Ramos (cell line): ENCODE results near the gene CFAP77.
"Not testable (repeated sequence)": the region's sequence is repeated elsewhere in the genome, so short reads cannot be mapped to it uniquely, and the experiment has no call there.

Experiments used
- in situ Hi-C: fragments of 300-500 bp; cut with MboI; formaldehyde crosslinking; loops from one replicate; pipeline ENCODE4 v1.14.3; 2022; ENCODE audit warnings: low sequenced_read_pairs; ENCODE audit not compliant: unreplicated experiment

The CFAP77 gene

DNA sequence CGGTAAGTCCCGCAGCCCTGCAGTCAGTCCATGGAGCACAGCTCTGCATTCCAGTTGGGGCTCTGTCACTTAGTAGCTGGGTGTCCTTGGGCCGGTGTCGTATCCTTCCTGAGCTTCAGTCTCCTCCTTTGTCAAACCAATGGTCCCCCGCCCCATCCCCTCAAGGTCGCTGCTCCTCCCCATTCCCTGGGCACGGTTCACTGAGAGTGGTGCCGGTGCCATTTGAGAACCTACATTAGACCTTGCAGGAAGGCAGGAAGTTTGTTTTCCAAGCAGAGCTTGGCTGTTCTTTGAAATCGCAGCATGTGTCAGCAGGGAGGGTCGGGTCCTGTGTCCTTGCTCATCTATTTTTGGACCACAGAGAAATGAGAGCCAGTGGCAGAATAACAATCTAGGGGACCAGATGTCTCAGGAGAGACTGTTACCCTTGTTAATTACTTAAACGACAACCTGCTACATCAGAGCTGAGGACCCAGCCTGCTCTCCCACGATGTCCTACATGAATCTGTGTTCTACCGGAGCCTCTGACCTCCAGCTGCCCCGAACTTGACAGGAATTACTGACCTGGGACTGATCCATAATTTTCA is 150.7 kb downstream of the CFAP77 start:
- in situ Hi-C loops, result no loop called here

- in situ Hi-C loops, result no loop called here
These were observed 152.2 kb downstream of the CFAP77 start for GRCh38 chr9:132562306-132562573.

DNA sequence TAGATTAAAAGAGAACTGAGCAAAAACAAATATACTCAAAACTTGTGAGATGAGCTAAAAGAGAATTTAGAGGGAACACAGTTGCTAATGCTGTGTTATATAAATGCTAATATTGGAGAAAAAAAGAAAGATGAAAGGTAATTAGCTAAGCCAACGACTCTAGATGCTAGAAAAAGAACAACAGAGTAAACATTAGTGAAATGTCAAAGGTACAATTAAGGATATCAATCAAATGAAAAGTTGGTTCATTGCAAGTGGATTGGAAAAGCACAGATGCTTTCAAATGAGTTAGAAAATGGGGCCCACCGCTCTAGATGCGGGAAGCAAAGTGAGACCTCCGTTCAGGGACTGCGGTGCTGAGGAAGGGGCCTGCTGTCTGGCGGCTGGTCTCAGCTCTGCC is 154.5 kb downstream of the CFAP77 start:
- in situ Hi-C loops, result no loop called here

DNA sequence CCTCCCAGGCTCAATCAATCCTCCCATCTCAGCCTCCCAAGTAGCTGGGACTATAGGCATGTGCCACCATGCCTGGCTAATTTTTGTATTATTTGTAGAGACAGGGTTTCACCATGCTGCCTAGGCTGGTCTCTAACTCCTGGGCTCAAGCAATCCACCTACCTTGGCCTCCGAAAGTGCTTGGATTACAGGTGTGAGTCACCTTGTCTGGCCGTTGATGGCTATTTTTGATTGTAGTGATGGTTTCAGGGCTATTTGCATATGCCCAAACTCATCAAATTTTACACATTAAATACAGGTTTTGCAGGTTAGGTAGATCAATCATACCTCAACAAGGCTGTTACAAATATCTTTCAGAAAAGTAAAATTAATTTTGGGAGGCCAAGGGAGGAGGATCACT is 158.8 kb downstream of the CFAP77 start:
- in situ Hi-C loops, result not testable (repeated sequence)

DNA sequence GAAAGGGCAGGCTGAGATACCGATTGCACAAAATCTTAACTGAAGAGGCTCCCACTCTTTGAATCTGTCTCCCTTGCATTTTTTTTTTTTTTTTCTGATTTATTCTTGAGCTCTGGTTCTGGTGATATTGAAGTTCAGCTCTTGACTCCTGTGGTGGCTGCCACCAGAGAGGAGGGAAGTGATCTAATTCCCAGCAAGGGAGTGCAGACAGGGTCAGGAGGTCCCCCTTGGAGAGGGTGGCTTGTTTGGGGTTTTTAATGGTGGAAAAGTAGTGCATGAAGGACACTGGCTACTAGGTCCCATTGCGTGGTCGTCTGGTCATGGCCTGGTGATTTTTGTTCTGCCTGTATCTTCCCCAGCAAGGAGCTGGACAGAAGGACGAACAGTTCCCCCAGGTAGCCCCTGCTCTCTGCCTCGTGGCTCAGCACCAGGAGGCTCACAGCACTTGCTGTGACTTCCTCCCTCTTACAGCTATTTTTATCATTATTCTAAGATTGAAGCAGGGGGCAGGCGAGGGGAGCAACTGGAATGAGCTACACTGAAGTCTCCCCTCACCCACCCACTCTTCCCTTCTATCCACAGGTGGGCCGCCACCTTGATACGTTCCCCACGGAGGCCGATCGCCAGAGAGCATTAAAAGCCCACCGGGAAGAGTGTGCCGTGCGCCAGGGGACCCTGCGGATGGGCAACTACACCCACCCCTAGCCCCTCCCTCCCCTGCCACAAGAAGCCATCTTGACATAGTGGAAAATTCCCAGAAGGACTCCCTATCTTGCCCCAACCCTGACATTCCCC is 162.0 kb downstream of the CFAP77 start:
- in situ Hi-C loops, result no loop called here

- in situ Hi-C loops, result no loop called here
These were observed 162.9 kb downstream of the CFAP77 start for GRCh38 chr9:132572921-132573320.

DNA sequence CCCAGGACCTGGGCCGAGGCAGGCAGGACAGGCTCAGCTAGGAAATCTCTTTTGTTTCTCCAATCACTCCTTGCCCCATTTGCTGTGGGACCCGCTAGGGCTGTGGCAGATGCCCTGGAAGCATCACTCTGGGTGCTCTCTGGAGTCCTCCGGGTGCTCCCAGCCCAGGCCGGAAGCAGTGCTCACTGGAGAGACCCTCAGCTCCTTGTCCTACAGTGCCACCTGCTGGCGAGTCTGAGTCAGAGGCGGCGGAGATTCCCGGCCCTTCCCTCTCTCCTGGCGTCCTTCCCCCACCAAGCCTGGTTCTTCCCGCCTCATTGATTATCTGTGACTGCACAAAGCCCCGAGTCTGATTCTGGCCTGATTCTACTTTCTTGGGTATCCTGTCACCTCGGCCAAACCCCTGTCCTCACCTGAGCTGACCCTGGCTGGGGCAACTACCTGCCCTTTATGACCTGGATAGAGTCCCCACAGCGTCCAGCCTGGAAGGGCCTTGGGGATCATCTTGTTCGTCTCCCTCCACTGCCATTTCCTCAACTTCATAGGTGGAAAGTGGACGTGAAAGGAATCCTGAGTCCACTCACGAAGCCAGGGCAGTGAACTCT is 165.1 kb downstream of the CFAP77 start:
- in situ Hi-C loops, result loop anchor here (5.0 kb wide), 1 partner anchor 163 kb away; the partner anchor contains the start of gene CFAP77

- in situ Hi-C loops, result loop anchor here (5.0 kb wide), 1 partner anchor 164 kb away; the partner anchor contains the start of gene CFAP77
These were observed 165.8 kb downstream of the CFAP77 start for GRCh38 chr9:132575811-132576210.

- in situ Hi-C loops, result loop anchor here (5.0 kb wide), 1 partner anchor 165 kb away; the partner anchor contains the start of gene CFAP77
These were observed 167.1 kb downstream of the CFAP77 start for GRCh38 chr9:132577119-132577518.

GRCh38 chr9:132578367-132578932 is 168.4 kb downstream of the CFAP77 start:
- in situ Hi-C loops, result loop anchor here (5.0 kb wide), 1 partner anchor 166 kb away; the partner anchor contains the start of gene CFAP77

DNA sequence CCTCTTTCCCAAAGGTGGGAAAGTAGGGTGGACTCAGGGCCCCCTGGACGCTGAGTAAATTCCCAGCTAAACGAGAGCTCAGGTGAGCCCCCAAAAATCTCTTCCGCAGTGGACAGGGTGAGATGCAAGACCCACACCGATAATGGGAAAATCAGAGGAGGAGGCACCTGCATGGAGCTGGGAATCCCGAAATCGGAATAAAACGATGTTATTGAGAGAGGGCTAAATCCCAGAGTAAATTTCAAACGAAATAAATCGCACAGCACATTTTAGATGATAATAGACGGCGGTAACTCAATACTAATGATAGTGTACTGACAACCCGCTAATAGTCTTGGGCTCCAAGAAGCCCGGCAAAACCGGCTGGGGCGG is 169.4 kb downstream of the CFAP77 start:
- in situ Hi-C loops, result loop anchor here (5.0 kb wide), 1 partner anchor 167 kb away; the partner anchor contains the start of gene CFAP77

- in situ Hi-C loops, result no loop called here
These were observed 172.3 kb downstream of the CFAP77 start, which contains the start of gene BARHL1 for GRCh38 chr9:132582276-132582785. Gene BARHL1 (plus strand): TSS chr9:132582606. CDS start chr9:132582798, 192 bp downstream.

GRCh38 chr9:132582786-132583583 is 173.0 kb downstream of the CFAP77 start:
- in situ Hi-C loops, result no loop called here

GRCh38 chr9:132583584-132584304 is 173.7 kb downstream of the CFAP77 start:
- in situ Hi-C loops, result no loop called here

GRCh38 chr9:132584601-132585560 is 174.9 kb downstream of the CFAP77 start:
- in situ Hi-C loops, result no loop called here

GRCh38 chr9:132585954-132586829 is 176.2 kb downstream of the CFAP77 start:
- in situ Hi-C loops, result no loop called here
